Neural cell (in vitro differentiated cells): Measurements from ENCODE around the gene MARK4. TPM values are rescaled to one million over a fixed set of nuclear protein-coding genes. Genes with fewer than 3 reads are reported as not detected.

Experiments
- H2AFZ ChIP-seq: fragments of 200-600, 300-800 bp; sonication (generic), shearing (Covaris generic); 2 replicates; pipeline ENCODE4 v1.6.0; 2014; ENCODE audit warnings: low read depth, mild to moderate bottlenecking, antibody characterized with exemption, low read length, moderate library complexity
- H3F3A ChIP-seq: fragments of 200-600 bp; shearing (Covaris generic); 2 replicates; pipeline ENCODE4 v1.6.1; 2016; ENCODE audit warnings: mild to moderate bottlenecking, moderate library complexity, mixed read lengths, antibody characterized with exemption, low read length; ENCODE audit not compliant: insufficient read depth, poor library complexity, severe bottlenecking
- H3K27ac ChIP-seq: fragments of 200-600, 300-800 bp; sonication (generic), shearing (Covaris generic); 2 replicates; pipeline ENCODE4 v1.5.1; 2014; ENCODE audit warnings: mild to moderate bottlenecking, low read length, moderate library complexity
- H3K27me3 ChIP-seq: fragments of 300-800, 200-600 bp; sonication (generic), shearing (Covaris generic); 2 replicates; pipeline ENCODE4 v1.6.0; 2014; ENCODE audit warnings: mild to moderate bottlenecking, low read depth, low read length, moderate library complexity; ENCODE audit not compliant: insufficient read depth
- H3K36me3 ChIP-seq: fragments of 300-800, 200-600 bp; sonication (generic), shearing (Covaris generic); 2 replicates; pipeline ENCODE4 v1.5.1; 2014; ENCODE audit warnings: mild to moderate bottlenecking, antibody characterized with exemption, low read length, moderate library complexity; ENCODE audit not compliant: insufficient read depth
- H3K4me2 ChIP-seq: fragments of 300-800, 200-600 bp; sonication (generic), shearing (Covaris generic); 2 replicates; pipeline ENCODE4 v1.6.0; 2014; ENCODE audit warnings: mild to moderate bottlenecking, low read length
- H3K4me3 ChIP-seq: fragments of 300-800, 200-600 bp; sonication (generic), shearing (Covaris generic); 2 replicates; pipeline ENCODE4 v1.5.1; 2014; ENCODE audit warnings: mild to moderate bottlenecking, low read length, moderate library complexity
- H3K79me2 ChIP-seq: fragments of 200-600 bp; shearing (Covaris generic); replicated peaks from 2 replicates; pipeline ENCODE4 v1.6.0; 2014; ENCODE audit warnings: mild to moderate bottlenecking, low read length, moderate library complexity; ENCODE audit not compliant: insufficient read depth
- H3K9ac ChIP-seq: fragments of 300-800, 200-600 bp; sonication (generic), shearing (Covaris generic); 2 replicates; pipeline ENCODE4 v1.6.1; 2016; ENCODE audit warnings: mild to moderate bottlenecking, low read length, mixed read lengths
- H3K9me2 ChIP-seq: fragments of 200-600 bp; shearing (Covaris generic); 2 replicates; pipeline ENCODE4 v1.6.1; 2016; ENCODE audit warnings: mild to moderate bottlenecking, low read length, mixed read lengths; ENCODE audit not compliant: insufficient read depth
- H3K9me3 ChIP-seq: fragments of 200-600, 300-800 bp; sonication (generic), shearing (Covaris generic); 2 replicates; pipeline ENCODE4 v1.6.1; 2016; ENCODE audit warnings: mild to moderate bottlenecking, mixed run types, low read length, moderate library complexity, mixed read lengths
- H4K20me1 ChIP-seq: fragments of 200-600 bp; shearing (Covaris generic); 2 replicates; pipeline ENCODE4 v1.6.1; 2016; ENCODE audit warnings: mild to moderate bottlenecking, mixed run types; ENCODE audit not compliant: insufficient read depth
- CTCF ChIP-seq: fragments of 450-650 bp; IDR thresholded peaks from 2 replicates; pipeline ENCODE4 v1.5.1; 2014; ENCODE audit warnings: antibody characterized with exemption, mild to moderate bottlenecking, moderate library complexity; ENCODE audit not compliant: poor library complexity, severe bottlenecking
- EP300 ChIP-seq: fragments of 450-650 bp; conservative IDR thresholded peaks from 2 replicates; pipeline ENCODE4 v1.6.1; 2014; ENCODE audit warnings: antibody characterized with exemption, mild to moderate bottlenecking, moderate library complexity; ENCODE audit not compliant: poor library complexity, severe bottlenecking
- EZH2 ChIP-seq: fragments of 200-600, 300-800 bp; shearing (Covaris generic), sonication (generic); IDR thresholded peaks from 2 replicates; pipeline ENCODE4 v1.6.1; 2014; ENCODE audit warnings: antibody characterized with exemption, low read length, borderline replicate concordance, mild to moderate bottlenecking; ENCODE audit not compliant: insufficient read depth, poor library complexity, severe bottlenecking
- MXI1 ChIP-seq: fragments of 450-650 bp; conservative IDR thresholded peaks from 2 replicates; pipeline ENCODE4 v1.6.1; 2014; ENCODE audit warnings: antibody characterized with exemption, mild to moderate bottlenecking; ENCODE audit not compliant: poor library complexity, severe bottlenecking
- POLR2AphosphoS5 ChIP-seq: IDR thresholded peaks from 2 replicates; pipeline ENCODE4 v1.6.1; 2012
- RAD21 ChIP-seq: fragments of 450-650 bp; conservative IDR thresholded peaks from 2 replicates; pipeline ENCODE4 v1.6.1; 2014; ENCODE audit warnings: antibody characterized with exemption, mild to moderate bottlenecking, moderate library complexity
- SMC3 ChIP-seq: fragments of 450-650 bp; conservative IDR thresholded peaks from 2 replicates; pipeline ENCODE4 v1.6.1; 2014; ENCODE audit warnings: antibody characterized with exemption, mild to moderate bottlenecking, moderate library complexity; ENCODE audit not compliant: poor library complexity
- TAF1 ChIP-seq: IDR thresholded peaks from 2 replicates; pipeline ENCODE4 v1.6.1; 2012; ENCODE audit warnings: low read depth
- polyA plus RNA-seq: library from polyadenylated mRNA; depleted of rRNA; stranded (reverse); fragments of >200 nt; gene quantifications from 2 replicates; pipeline ENCODE4 v1.2.3, GENCODE V29; 2014
- TF ChIP-seq, protein P1 (sequence below): IDR thresholded peaks from 2 replicates; pipeline ENCODE4 v1.6.1; 2012; ENCODE audit warnings: borderline replicate concordance

Gene MARK4
- polyA plus RNA-seq, 1 donor from 2014 or later: 11.6 TPM

DNA sequence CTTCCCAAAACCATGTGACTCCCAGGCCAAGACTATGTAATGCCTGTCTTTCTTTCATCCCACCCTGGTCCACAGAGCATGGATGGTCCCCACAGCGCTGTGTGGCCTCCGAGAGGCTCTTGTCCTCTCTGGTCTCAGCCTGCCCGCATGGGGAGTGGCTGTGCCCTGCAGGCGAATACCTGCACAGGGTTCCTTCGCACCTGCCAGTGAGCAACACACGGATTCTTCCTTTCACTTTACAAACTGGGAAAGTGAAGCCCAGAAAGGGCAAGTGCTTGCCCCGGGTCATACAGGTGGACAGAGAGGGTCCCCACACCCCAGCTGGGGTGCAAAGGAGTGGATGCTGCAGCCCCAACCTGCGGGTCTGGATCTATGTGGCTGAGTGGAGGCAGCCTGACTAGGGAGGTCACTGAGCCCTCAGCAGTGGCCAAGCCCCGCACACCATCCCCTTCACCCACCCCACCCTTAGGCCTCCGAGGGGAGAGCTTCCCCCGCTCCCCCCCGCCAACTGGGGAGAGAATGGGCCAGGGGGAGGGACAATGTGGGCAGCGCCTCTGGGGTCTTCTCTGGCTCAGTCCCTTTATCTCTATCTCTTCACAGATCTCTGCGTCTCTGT is 747 bp upstream of the MARK4 start:
- Histone ChIP-seq H3K36me3 (no peaks in the 10 kb centered on the region), H3K4me3 (peak overlapping the region; percentile 87), H3F3A (no peaks in the 10 kb centered on the region), H3K27me3 (no peaks in the 10 kb centered on the region), H2AFZ (peak overlapping the region; percentile 89), H3K27ac (peak overlapping the region; percentile 79), H3K9me3 (no peaks in the 10 kb centered on the region), H3K9ac (peak overlapping the region; percentile 91), H3K9me2 (no peaks in the 10 kb centered on the region), H4K20me1 (no peaks in the 10 kb centered on the region), H3K79me2 (peaks cover 10% of the 10 kb centered on the region), H3K4me2 (peak overlapping the region; percentile 61)
- TF ChIP-seq TAF1 (no peak), RAD21 (no peak), EP300 (no peak), EZH2 (no peak)

GRCh38 chr19:45251452-45252354 is 632 bp downstream of the MARK4 start:
- Histone ChIP-seq H3K4me2 (peak overlapping the region; percentile 78), H2AFZ (peak overlapping the region; percentile 42), H4K20me1 (no peaks in the 10 kb centered on the region), H3K27ac (peak overlapping the region; percentile 67), H3F3A (no peaks in the 10 kb centered on the region), H3K9me3 (no peaks in the 10 kb centered on the region), H3K36me3 (no peaks in the 10 kb centered on the region), H3K79me2 (peaks cover 10% of the 10 kb centered on the region), H3K4me3 (peak overlapping the region; percentile 83), H3K9ac (peak overlapping the region; percentile 81), H3K27me3 (no peaks in the 10 kb centered on the region), H3K9me2 (no peaks in the 10 kb centered on the region)
- TF ChIP-seq SMC3 (no peak), POLR2AphosphoS5 (peak; percentile 22)
- TF ChIP-seq, protein P1, sequence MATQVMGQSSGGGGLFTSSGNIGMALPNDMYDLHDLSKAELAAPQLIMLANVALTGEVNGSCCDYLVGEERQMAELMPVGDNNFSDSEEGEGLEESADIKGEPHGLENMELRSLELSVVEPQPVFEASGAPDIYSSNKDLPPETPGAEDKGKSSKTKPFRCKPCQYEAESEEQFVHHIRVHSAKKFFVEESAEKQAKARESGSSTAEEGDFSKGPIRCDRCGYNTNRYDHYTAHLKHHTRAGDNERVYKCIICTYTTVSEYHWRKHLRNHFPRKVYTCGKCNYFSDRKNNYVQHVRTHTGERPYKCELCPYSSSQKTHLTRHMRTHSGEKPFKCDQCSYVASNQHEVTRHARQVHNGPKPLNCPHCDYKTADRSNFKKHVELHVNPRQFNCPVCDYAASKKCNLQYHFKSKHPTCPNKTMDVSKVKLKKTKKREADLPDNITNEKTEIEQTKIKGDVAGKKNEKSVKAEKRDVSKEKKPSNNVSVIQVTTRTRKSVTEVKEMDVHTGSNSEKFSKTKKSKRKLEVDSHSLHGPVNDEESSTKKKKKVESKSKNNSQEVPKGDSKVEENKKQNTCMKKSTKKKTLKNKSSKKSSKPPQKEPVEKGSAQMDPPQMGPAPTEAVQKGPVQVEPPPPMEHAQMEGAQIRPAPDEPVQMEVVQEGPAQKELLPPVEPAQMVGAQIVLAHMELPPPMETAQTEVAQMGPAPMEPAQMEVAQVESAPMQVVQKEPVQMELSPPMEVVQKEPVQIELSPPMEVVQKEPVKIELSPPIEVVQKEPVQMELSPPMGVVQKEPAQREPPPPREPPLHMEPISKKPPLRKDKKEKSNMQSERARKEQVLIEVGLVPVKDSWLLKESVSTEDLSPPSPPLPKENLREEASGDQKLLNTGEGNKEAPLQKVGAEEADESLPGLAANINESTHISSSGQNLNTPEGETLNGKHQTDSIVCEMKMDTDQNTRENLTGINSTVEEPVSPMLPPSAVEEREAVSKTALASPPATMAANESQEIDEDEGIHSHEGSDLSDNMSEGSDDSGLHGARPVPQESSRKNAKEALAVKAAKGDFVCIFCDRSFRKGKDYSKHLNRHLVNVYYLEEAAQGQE: no peak

- Histone ChIP-seq H3K4me3 (no peak overlapping the region), H2AFZ (no peak overlapping the region), H4K20me1 (no peaks in the 10 kb centered on the region), H3K9me2 (no peaks in the 10 kb centered on the region), H3K4me2 (no peak overlapping the region), H3K9ac (no peak overlapping the region), H3K79me2 (peaks cover 10% of the 10 kb centered on the region), H3K27me3 (no peaks in the 10 kb centered on the region), H3K9me3 (no peaks in the 10 kb centered on the region), H3F3A (no peaks in the 10 kb centered on the region), H3K36me3 (no peaks in the 10 kb centered on the region), H3K27ac (no peak overlapping the region)
- TF ChIP-seq EZH2: no peak
- TF ChIP-seq, protein P1: no peak
- TF ChIP-seq TAF1: no peak
- no peak for TF ChIP-seq CTCF
- no peak for TF ChIP-seq RAD21
- TF ChIP-seq EP300: no peak
- TF ChIP-seq MXI1: no peak
- no peak for TF ChIP-seq POLR2AphosphoS5
- no peak for TF ChIP-seq SMC3
Measured at GRCh38 chr19:45253396-45254027, 2.4 kb downstream of the MARK4 start.
